SH-SY5Y (cell line): ENCODE measurements around the gene STRA6.

ENCODE experiments used
- GATA2 ChIP-seq: IDR thresholded peaks from 2 replicates; pipeline ENCODE4 v1.6.1; 2011; ENCODE audit warnings: mild to moderate bottlenecking, low read depth, low read length
- GATA3 ChIP-seq: IDR thresholded peaks from 2 replicates; pipeline ENCODE4 v1.6.1; 2011; ENCODE audit warnings: low read depth, mild to moderate bottlenecking, low read length, moderate library complexity

- no peak for TF ChIP-seq GATA3
- no peak for TF ChIP-seq GATA2
Observed at GRCh38 chr15:74222240-74223119, 19.9 kb upstream of the STRA6 start.
